ENCODE measurements around the gene EPB41L4B.

The EPB41L4B gene

GRCh38 chr9:109276469-109277440 is 44.1 kb downstream of the EPB41L4B start:
- Histone ChIP-seq H3K4me1 (ENCODE audit: insufficient read depth, low read length, poor library complexity, severe bottlenecking) (no peaks in the 10 kb centered on the region), H3K4me2 (ENCODE audit: low read depth, low read length, poor library complexity, severe bottlenecking) (no peak overlapping the region), H3K79me2 (ENCODE audit: insufficient read depth, low read length) (no peaks in the 10 kb centered on the region), H3K9me2 (replicated peaks; ENCODE audit: low read depth, low read length) (no peaks in the 10 kb centered on the region), H4K20me1 (ENCODE audit: insufficient read depth, low read length, poor library complexity, severe bottlenecking) (no peaks in the 10 kb centered on the region), H3K9me3 (ENCODE audit: insufficient read depth, low read depth, low read length) (no peaks in the 10 kb centered on the region), H3K4me3 (ENCODE audit: low read length, poor library complexity, severe bottlenecking) (no peak overlapping the region), H2AFZ (ENCODE audit: low read length) (no peak overlapping the region), H3K27me3 (ENCODE audit: insufficient read depth, low read length, poor library complexity, severe bottlenecking) (no peaks in the 10 kb centered on the region), H3F3A (ENCODE audit: low read depth) (no peaks in the 10 kb centered on the region), H3K9ac (ENCODE audit: low read depth, low read length, poor library complexity, severe bottlenecking) (no peak overlapping the region), H3K36me3 (ENCODE audit: insufficient read depth, low read length) (no peaks in the 10 kb centered on the region)
- TF ChIP-seq CTCF (conservative IDR thresholded peaks at IDR 0.05; ENCODE audit: low read length) (no peak), EZH2phosphoT487 (IDR thresholded peaks at IDR 0.05; ENCODE audit: borderline replicate concordance) (no peak)

GRCh38 chr9:109274884-109275730 is 45.8 kb downstream of the EPB41L4B start:
- no peaks in the 10 kb centered on the region for H3K9me3 ChIP-seq (ENCODE audit: insufficient read depth, low read depth, low read length)
- TF ChIP-seq EZH2phosphoT487 (IDR thresholded peaks at IDR 0.05; ENCODE audit: borderline replicate concordance), result no peak
- TF ChIP-seq CTCF (conservative IDR thresholded peaks at IDR 0.05; ENCODE audit: low read length), result no peak
- H3K36me3 ChIP-seq (ENCODE audit: insufficient read depth, low read length), result no peaks in the 10 kb centered on the region
- no peaks in the 10 kb centered on the region for H3K4me1 ChIP-seq (ENCODE audit: insufficient read depth, low read length, poor library complexity, severe bottlenecking)
- H4K20me1 ChIP-seq (ENCODE audit: insufficient read depth, low read length, poor library complexity, severe bottlenecking), result no peaks in the 10 kb centered on the region
- H3K9ac ChIP-seq (ENCODE audit: low read depth, low read length, poor library complexity, severe bottlenecking), result no peak overlapping the region
- no peaks in the 10 kb centered on the region for H3K9me2 ChIP-seq (replicated peaks; ENCODE audit: low read depth, low read length)
- no peak overlapping the region for H3K4me2 ChIP-seq (ENCODE audit: low read depth, low read length, poor library complexity, severe bottlenecking)
- H3F3A ChIP-seq (ENCODE audit: low read depth), result no peaks in the 10 kb centered on the region
- no peaks in the 10 kb centered on the region for H3K79me2 ChIP-seq (ENCODE audit: insufficient read depth, low read length)
- no peak overlapping the region for H3K4me3 ChIP-seq (ENCODE audit: low read length, poor library complexity, severe bottlenecking)
- H3K27me3 ChIP-seq (ENCODE audit: insufficient read depth, low read length, poor library complexity, severe bottlenecking), result no peaks in the 10 kb centered on the region
- H2AFZ ChIP-seq (ENCODE audit: low read length), result no peak overlapping the region

GRCh38 chr9:109273869-109274268 is 47.0 kb downstream of the EPB41L4B start:
- H3K4me3 ChIP-seq (ENCODE audit: low read length, poor library complexity, severe bottlenecking), result no peak overlapping the region
- H3K36me3 ChIP-seq (ENCODE audit: insufficient read depth, low read length), result no peaks in the 10 kb centered on the region
- no peak overlapping the region for H2AFZ ChIP-seq (ENCODE audit: low read length)
- no peaks in the 10 kb centered on the region for H3K4me1 ChIP-seq (ENCODE audit: insufficient read depth, low read length, poor library complexity, severe bottlenecking)
- H3K9me3 ChIP-seq (ENCODE audit: insufficient read depth, low read depth, low read length), result no peaks in the 10 kb centered on the region
- H3K4me2 ChIP-seq (ENCODE audit: low read depth, low read length, poor library complexity, severe bottlenecking), result no peak overlapping the region
- H3K27me3 ChIP-seq (ENCODE audit: insufficient read depth, low read length, poor library complexity, severe bottlenecking), result no peaks in the 10 kb centered on the region
- no peaks in the 10 kb centered on the region for H4K20me1 ChIP-seq (ENCODE audit: insufficient read depth, low read length, poor library complexity, severe bottlenecking)
- no peak overlapping the region for H3K9ac ChIP-seq (ENCODE audit: low read depth, low read length, poor library complexity, severe bottlenecking)
- H3F3A ChIP-seq (ENCODE audit: low read depth), result no peaks in the 10 kb centered on the region
- TF ChIP-seq CTCF (conservative IDR thresholded peaks at IDR 0.05; ENCODE audit: low read length) (no peak), EZH2phosphoT487 (IDR thresholded peaks at IDR 0.05; ENCODE audit: borderline replicate concordance) (no peak)
- H3K79me2 ChIP-seq (ENCODE audit: insufficient read depth, low read length), result no peaks in the 10 kb centered on the region
- H3K9me2 ChIP-seq (replicated peaks; ENCODE audit: low read depth, low read length), result no peaks in the 10 kb centered on the region
